ENCODE measurements around the gene FAM234B.

FAM234B gene

DNA sequence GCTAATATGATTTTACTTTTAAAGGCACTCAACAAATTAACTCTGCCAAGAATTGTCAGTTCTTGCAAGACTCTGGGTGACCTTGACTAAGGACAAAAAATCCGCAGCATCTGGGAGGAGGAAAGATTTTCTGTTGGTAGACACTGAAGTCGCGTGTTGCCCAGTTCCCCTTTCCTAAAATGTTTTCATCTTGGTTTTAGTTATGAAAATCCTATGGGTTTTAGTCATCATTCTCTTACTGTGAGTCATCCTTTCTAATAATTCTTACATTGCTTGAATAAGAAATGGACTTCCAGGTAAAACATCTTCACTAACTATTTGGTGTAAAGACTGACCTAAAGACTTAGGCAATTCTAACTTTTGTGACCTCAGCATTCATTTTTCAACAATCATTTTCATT lies 50.2 kb downstream of the FAM234B start:
- no peak for DNase-seq

DNA sequence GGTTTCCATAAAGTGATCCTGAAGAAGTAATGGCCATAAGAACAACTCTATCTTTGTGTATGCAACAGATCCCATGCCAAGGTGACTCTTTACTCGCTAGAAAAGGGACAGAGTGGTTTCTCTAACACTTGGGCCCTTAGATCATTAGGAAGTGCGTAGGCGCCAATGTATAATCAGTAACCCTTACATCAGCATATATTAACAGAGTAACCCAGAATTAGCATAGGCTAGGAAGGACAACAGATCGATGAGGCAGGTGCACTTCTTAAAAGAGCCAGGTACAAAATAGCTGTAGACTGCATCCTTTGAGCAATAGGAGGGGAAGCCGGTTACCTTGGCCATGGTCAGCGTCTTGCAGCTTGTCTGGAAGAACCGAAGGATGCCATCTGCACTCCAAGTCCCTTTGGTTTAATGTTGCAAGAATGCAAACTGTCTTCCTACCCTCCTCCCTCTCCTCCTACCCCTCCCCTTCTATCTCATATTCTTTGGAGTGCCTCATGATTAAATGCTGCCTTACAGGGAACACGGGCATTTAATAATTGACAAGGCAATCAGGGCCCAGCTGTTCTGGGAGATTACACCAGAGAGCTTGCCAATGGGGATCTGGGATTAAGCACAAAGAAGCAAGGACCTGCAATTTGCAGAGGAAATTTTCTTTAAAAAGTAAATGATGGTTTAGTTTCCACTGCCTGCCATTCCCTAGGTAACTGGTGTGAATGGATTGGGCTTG lies 51.2 kb downstream of the FAM234B start:
- no peak for DNase-seq

DNA sequence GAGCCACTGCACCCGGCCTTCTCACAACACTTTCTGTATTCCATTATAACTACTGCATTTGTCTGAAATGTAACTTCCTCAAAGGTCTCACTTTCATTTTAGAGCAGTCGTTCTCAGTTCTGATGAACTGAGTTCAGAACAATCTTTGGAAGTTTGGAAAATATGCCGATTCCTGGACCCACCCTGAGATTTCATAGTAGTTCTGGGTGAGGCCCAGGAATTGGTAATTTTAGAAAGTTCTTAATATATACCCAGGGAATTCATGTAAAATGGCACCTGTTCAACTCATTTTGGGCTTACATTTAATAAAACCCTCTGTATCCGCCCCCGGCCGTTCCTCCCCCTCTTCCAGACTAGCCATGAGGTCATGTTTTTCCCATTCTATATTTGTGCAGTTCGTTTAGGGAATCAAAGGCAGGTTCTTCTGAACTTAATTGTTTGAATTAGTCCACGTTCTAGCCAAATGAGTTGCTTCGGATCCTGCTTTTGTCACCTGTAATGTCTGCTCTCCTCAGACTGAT lies 53.4 kb downstream of the FAM234B start:
- DNase-seq, result no peak

GRCh38 chr12:13099066-13099843 lies 55.1 kb downstream of the FAM234B start:
- no peak for DNase-seq

DNA sequence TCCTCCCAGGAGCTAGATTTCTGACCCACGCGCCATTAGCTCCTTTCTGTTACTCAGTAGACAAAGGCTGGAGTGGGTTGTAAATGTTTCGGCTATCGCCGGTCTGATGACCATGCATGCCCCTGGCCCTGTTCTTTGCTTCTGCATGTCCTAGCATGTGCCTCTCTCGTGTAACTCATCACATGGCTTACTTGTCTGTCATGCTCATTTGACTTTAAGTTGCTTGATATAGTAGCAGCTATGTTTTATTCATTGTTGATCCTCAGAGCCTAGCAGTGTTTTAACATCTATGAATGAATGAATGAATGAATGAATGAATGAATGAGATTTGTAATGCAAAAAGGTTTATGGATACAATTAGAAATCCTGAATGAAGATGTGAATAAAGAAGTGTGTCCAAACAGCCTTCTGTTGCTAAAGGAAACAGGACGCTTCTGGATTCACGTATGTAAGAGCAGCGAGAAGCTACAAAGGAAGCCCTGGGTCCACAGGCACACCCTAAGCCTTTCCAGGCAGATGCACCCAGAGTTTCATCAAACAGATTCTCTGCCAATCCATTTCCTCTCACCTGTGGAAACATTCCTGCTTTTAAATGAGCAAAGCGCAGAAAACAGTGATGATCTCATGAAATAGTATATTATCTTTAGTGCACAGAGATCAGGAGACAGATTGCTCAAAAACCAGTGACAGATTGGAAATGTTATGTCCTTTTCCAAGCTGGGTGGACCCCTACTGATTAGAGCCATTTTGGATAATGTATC lies 55.8 kb downstream of the FAM234B start:
- DNase-seq, result no peak

DNA sequence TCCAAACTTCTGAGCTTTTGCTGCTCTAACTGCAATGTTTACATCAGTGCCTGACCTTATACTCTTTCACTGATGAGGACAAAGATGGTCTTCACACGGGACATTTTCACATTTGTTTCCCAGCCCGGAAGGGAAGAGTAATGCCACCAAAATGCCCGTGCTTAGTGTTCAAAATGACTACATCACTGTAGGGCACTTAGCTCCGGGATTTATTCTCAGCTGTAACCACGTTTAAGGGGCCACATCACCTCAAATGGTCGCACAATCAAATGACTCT lies 56.4 kb downstream of the FAM234B start:
- DNase-seq, result no peak

- peak; percentile 91 for DNase-seq
Measured at GRCh38 chr12:13100882-13101769, 56.9 kb downstream of the FAM234B start.

- no peak for DNase-seq
Measured at GRCh38 chr12:13101821-13102375, 57.7 kb downstream of the FAM234B start.

DNA sequence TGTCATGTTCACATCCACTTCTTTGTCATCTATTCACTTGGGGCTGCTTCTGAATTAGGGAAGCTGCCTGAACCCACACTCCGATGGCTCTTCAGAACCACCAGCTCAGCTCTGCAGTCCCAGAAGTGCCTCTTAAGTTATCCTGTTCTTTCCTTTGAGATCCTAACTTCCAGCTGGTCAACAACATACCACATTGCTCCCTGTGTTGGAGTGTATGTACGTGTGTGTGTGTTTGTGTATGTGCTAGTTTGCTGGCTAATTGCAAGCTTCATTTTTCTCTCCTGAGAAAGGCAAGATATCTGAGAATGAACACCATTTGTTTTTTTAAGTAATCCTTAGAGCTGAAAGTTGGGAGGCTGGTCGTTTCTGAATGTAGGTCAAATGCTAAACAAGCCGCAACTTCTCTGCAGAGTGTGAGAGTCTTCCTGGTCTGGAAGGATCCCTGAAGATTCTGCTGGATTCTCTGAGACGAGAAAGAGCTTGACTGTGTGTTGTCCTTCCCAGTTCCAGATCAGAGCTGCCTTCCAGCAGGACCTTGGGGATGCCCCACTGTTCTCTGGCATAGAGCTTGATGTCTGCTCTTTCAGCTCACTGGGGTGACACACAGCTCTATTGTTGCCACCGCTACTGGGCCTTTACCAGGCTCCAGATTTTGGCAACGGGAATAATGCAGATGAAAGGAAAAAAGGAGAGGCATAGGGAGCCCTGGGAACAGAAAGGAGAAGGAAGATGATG lies 58.4 kb downstream of the FAM234B start:
- no peak for DNase-seq

DNA sequence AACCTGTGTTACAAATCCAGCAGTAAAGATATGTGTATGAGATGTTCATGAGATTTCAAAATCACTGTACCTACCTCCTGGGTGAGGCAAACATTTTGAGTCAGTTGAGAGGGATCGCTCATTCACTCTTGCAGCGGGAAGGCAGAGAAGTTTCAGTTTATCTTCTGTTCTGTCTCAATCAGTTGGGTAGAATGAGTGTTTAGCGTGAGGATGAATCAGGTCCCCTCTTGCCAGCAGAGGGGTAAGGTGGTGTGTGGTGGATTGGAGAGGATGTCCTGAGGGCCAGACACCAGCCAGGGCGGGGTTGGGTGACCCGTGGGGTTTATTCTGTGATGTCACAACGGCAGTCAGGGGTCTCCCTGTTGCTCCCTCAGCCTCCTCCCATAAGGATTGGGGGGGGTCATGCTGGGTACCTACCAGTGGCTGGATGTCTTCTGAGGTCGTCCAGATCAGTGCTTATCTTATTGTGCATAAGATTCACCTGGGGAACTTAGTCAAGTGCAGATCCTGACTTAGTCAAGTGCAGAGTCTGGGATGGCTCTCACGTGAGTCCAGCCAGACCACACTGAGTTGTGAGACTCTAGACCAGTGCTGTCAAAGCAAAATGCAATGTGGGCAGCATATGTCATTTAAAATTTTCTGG lies 59.3 kb downstream of the FAM234B start, which contains the start of gene GSG1:
TSS of gene GSG1 (minus strand) at position 277 of the 643 bp plus-strand sequence. CDS start at position 122, 155 bp downstream.
- no peak for DNase-seq

GRCh38 chr12:13104409-13104808 lies 60.2 kb downstream of the FAM234B start:
- no peak for DNase-seq

DNA sequence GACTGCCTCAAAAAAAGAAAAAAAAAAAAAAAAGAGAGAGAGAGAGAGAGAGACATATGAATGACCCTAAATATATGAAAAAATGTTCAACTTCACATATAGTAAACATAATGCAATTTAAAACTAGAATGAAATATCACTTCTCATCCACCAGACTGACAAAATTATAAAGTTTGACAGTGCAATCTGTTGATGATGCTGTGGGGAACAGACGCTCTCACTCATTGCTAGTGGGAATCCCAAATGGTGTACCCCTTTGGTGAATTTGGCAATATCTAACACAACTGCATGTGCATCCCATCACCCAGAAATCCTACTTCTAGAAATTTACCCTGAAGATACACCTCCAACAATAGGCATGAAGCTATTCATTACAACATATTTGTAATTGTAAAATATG lies 61.6 kb downstream of the FAM234B start:
- DNase-seq, result no peak

GRCh38 chr12:13106666-13107065 lies 62.5 kb downstream of the FAM234B start:
- DNase-seq, result no peak

DNA sequence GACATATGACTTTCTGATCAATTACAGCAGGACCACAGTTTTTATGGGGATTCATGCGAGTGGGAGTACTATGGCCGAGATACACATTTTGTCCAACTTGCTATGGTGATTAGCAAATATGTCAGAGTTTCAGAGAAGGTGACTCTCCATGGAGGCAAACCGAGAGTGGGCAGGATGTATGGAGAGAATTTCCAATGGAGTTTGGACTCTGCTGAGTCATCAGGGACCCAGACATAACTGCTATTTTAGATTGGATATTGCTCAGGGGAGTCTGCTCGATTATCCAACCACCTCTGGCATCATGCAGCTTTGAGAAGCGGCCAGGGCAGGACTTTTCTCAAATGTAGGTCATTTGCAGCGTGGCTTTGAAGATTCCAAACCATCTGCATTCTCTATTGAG lies 68.8 kb downstream of the FAM234B start:
- DNase-seq, result no peak

DNA sequence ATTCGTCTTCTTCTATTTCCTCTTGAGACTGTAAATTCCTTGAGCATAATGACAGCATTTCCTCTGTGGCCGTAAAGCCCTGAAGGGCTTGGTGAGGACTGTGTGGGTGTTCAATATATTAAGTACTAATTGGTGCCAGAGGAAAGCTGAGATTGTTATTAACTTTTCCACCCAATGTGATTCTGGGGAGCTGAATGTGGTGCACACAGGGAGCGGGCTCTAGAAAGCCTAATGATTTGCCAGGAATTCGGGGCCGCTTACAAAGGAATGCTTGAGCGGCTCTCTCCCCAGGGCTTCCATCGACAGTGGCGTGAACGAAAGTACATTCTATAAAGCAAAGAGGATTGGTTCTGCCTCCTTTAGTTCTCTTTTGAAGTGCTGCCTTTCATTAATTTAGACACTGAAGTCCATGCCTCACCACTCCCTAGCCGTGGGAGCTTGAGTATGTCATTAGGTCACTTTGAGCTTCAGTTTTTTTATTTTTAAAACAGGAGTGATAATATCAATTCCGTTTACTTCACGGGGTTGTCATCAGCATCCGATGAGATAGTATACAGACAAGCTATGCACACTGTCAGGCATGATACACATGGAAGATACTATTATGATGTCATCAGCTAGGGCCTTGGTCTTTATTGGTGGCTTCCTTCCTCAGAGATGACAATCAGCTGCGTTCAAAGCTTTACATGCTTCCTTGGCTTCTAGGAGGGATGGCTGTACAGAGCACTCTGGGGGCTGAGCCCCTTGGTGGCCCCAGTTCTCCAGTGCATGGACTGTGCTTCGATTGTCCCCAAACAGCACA lies 70.3 kb downstream of the FAM234B start:
- no peak for DNase-seq

GRCh38 chr12:13116259-13116658 lies 72.1 kb downstream of the FAM234B start:
- DNase-seq, result no peak

- DNase-seq, result no peak
Measured at GRCh38 chr12:13117029-13117428, 72.8 kb downstream of the FAM234B start.

- DNase-seq, result no peak
Measured at GRCh38 chr12:13119826-13120225, 75.6 kb downstream of the FAM234B start.

DNA sequence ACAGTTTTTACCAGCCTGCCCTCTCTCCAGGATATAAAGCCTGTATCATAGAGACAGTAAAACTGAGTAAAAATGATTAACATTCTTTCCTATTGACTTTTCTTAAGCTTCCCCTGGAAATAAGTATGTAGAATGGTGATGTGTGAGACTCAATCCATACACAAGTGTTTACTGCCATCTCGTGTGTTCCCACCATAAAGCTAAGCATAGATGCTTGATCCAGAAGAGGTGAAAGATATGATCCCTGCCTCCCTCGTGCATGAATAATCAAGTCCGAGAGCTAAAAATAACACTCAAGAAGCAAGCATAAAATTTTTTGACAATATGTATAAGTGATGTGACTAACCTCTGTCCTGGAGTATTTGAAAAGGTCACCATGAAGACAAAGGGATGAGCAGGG lies 76.2 kb downstream of the FAM234B start:
- DNase-seq, result no peak

GRCh38 chr12:13121568-13121967 lies 77.4 kb downstream of the FAM234B start:
- DNase-seq, result no peak

Data from activated CD8-positive, alpha-beta memory T cell treated with anti-CD3 and anti-CD28 coated beads, Interleukin-2, amount 50 U/mL, for 4 hours (primary cell).